ENCODE data around the gene MAP3K5. TPM values are rescaled to one million over a fixed set of nuclear protein-coding genes. Genes with fewer than 3 reads are reported as not detected.

Gene MAP3K5
- total RNA-seq, 2 donors from 2014 or later, result 65.7 to 98.4 TPM

- Histone ChIP-seq H3K27ac (peak overlapping the region; percentile 85 to 90), H3K27me3 (replicated peaks; ENCODE audit: insufficient read depth) (no peaks in the 10 kb centered on the region), H3K4me3 (peak overlapping the region; percentile 72 to 77), H3K4me1 (replicated peaks) (no peaks in the 10 kb centered on the region), H3K36me3 (no peaks in the 10 kb centered on the region), H3K9me3 (no peaks in the 10 kb centered on the region)
- intact Hi-C loops (cut with DNase I), result loop anchor here (10.0 kb wide), 1 partner anchor 225 kb away; no protein-coding TSS in a partner anchor
- DNase-seq (ENCODE audit: low spot score), result peak; percentile 31
- TF ChIP-seq POLR2AphosphoS5 (IDR thresholded peaks at IDR 0.05) (no peak), CTCF (IDR thresholded peaks at IDR 0.05) (no peak), POLR2A (IDR thresholded peaks at IDR 0.05) (no peak)
- WGBS, result 2% methylated on average over 40 of the region's 42 CpGs
These were observed 242.8 kb downstream of the MAP3K5 start for GRCh38 chr6:136549300-136550044.

- no peak for DNase-seq (ENCODE audit: low spot score)
- Histone ChIP-seq H3K4me3 (peak overlapping the region; percentile 72 to 77), H3K27me3 (replicated peaks; ENCODE audit: insufficient read depth) (no peaks in the 10 kb centered on the region), H3K36me3 (no peaks in the 10 kb centered on the region), H3K4me1 (replicated peaks) (no peaks in the 10 kb centered on the region), H3K9me3 (no peaks in the 10 kb centered on the region), H3K27ac (peak overlapping the region; percentile 85 to 90)
- 46% methylated on average over 14 of the region's 14 CpGs for WGBS
- no peak for TF ChIP-seq CTCF (IDR thresholded peaks at IDR 0.05)
- TF ChIP-seq POLR2AphosphoS5 (IDR thresholded peaks at IDR 0.05), result no peak
- TF ChIP-seq POLR2A (IDR thresholded peaks at IDR 0.05), result no peak
- intact Hi-C loops (cut with DNase I), result loop anchor here (10.0 kb wide), 1 partner anchor 224 kb away; no protein-coding TSS in a partner anchor
These were observed 243.5 kb downstream of the MAP3K5 start for GRCh38 chr6:136548582-136549299.

- DNase-seq (ENCODE audit: low spot score), result no peak
- intact Hi-C loops (cut with DNase I), result loop anchor here (10.0 kb wide), 1 partner anchor 223 kb away; no protein-coding TSS in a partner anchor
- 55% methylated on average over 1 of the region's 1 CpG for WGBS
- Histone ChIP-seq H3K27ac (no peak overlapping the region), H3K4me1 (replicated peaks) (no peaks in the 10 kb centered on the region), H3K36me3 (no peaks in the 10 kb centered on the region), H3K27me3 (replicated peaks; ENCODE audit: insufficient read depth) (no peaks in the 10 kb centered on the region), H3K4me3 (no peak overlapping the region), H3K9me3 (no peaks in the 10 kb centered on the region)
- no peak for TF ChIP-seq POLR2AphosphoS5 (IDR thresholded peaks at IDR 0.05)
- TF ChIP-seq CTCF (IDR thresholded peaks at IDR 0.05), result no peak
- no peak for TF ChIP-seq POLR2A (IDR thresholded peaks at IDR 0.05)
These were observed 244.4 kb downstream of the MAP3K5 start for GRCh38 chr6:136547871-136548270.

GRCh38 chr6:136547336-136547735 lies 244.9 kb downstream of the MAP3K5 start:
- 44% methylated on average over 4 of the region's 4 CpGs for WGBS
- Histone ChIP-seq H3K36me3 (no peaks in the 10 kb centered on the region), H3K4me1 (replicated peaks) (no peaks in the 10 kb centered on the region), H3K27me3 (replicated peaks; ENCODE audit: insufficient read depth) (no peaks in the 10 kb centered on the region), H3K9me3 (no peaks in the 10 kb centered on the region), H3K27ac (no peak overlapping the region), H3K4me3 (no peak overlapping the region)
- intact Hi-C loops (cut with DNase I), result loop anchor here (10.0 kb wide), 1 partner anchor 223 kb away; no protein-coding TSS in a partner anchor
- TF ChIP-seq CTCF (IDR thresholded peaks at IDR 0.05), result peak in 3 of 4 experiments; percentile 25 to 68 (median 67)
- TF ChIP-seq POLR2A (IDR thresholded peaks at IDR 0.05), result no peak
- TF ChIP-seq POLR2AphosphoS5 (IDR thresholded peaks at IDR 0.05), result no peak
- DNase-seq (ENCODE audit: low spot score), result no peak
